Gastroesophageal sphincter (tissue), 4 donors: ENCODE results near the gene SCD. TPM values are rescaled to one million over a fixed set of nuclear protein-coding genes. Genes with fewer than 3 reads are reported as not detected.

ENCODE experiments used
- ATAC-seq: fragments of 150-250 bp; one replicate; pipeline ENCODE4 v1.9.1; 2016; ENCODE audit warnings: mild to moderate bottlenecking, moderate library complexity
- H3K27ac ChIP-seq, 4 donors: fragments of 200-600 bp; sonication (generic) in 3 of 4; 1 replicate in 3 of 4; 2 replicates in 1 of 4; pipeline ENCODE4 v1.5.1; 2016 to 2019
- H3K27me3 ChIP-seq: fragments of 200-600 bp; sonication (generic); one replicate; pipeline ENCODE4 v1.5.1; 2019
- H3K36me3 ChIP-seq, 2 donors: fragments of 200-600 bp; sonication (generic); one replicate each; pipeline ENCODE4 v1.5.1; 2019; ENCODE audit warnings: control low read depth in 1 of 2
- H3K4me1 ChIP-seq, 3 donors: fragments of 200-600 bp; sonication (generic); 1 replicate in 2 of 3; 2 replicates in 1 of 3; pipeline ENCODE4 v1.5.1; 2016 to 2019; ENCODE audit warnings: control low read depth in 2 of 3
- H3K4me3 ChIP-seq, 2 donors: fragments of 200-600 bp; sonication (generic); one replicate each; pipeline ENCODE4 v1.5.1; 2019; ENCODE audit warnings: mild to moderate bottlenecking in 1 of 2, moderate library complexity in 1 of 2
- H3K9me3 ChIP-seq, 3 donors: fragments of 200-600 bp; sonication (generic); one replicate each; pipeline ENCODE4 v1.5.1; 2017 to 2019; ENCODE audit warnings: control low read depth in 2 of 3
- CTCF ChIP-seq, 4 experiments: fragments of 200-600 bp in 2 of 4; fragments of 450-650 bp in 2 of 4; sonication (generic) in 1 of 4; IDR thresholded peaks; one replicate each; pipeline ENCODE4 v1.5.1; 2017 to 2019; ENCODE audit warnings: antibody characterized with exemption in 4 of 4, mild to moderate bottlenecking in 2 of 4, moderate library complexity in 2 of 4
- EP300 ChIP-seq: sonication (generic); formaldehyde crosslinking; IDR thresholded peaks from one replicate; pipeline ENCODE4 v1.6.1; 2017; ENCODE audit warnings: antibody characterized with exemption, mild to moderate bottlenecking
- POLR2A ChIP-seq, 2 donors: fragments of 450-650 bp; IDR thresholded peaks; one replicate each; pipeline ENCODE4 v1.6.1; 2017; ENCODE audit warnings: antibody characterized with exemption in 2 of 2, mild to moderate bottlenecking in 2 of 2, moderate library complexity in 1 of 2
- POLR2AphosphoS5 ChIP-seq: sonication (generic); formaldehyde crosslinking; IDR thresholded peaks from one replicate; pipeline ENCODE4 v1.6.1; 2017; ENCODE audit warnings: antibody characterized with exemption
- whole genome bisulfite sequencing, 2 donors: methylation state at CpG; one replicate each; pipeline ENCODE4 v1.1.5; 2018; ENCODE audit warnings: low coverage in 1 of 2; 5-methylcytosine and 5-hydroxymethylcytosine counted together
- total RNA-seq, 4 donors: library from RNA; depleted of rRNA; stranded (reverse); fragments of >200 nt; gene quantifications; one replicate each; pipeline ENCODE4 v1.1.0, GENCODE V29; 2016

SCD gene
- total RNA-seq, 4 donors from 2014 or later, result 9.1 to 25.2 (median 14.0) TPM

- no peak for ATAC-seq
These were observed 40.2 kb upstream of the SCD start for GRCh38 chr10:100306861-100307260.

GRCh38 chr10:100307684-100308083 lies 39.3 kb upstream of the SCD start:
- TF ChIP-seq CTCF (IDR thresholded peaks at IDR 0.05) (no peak), POLR2A (IDR thresholded peaks at IDR 0.05) (no peak), POLR2AphosphoS5 (no peak)
- H3K27me3 ChIP-seq, result peaks cover 69% of the 10 kb centered on the region
- H3K4me1 ChIP-seq, result no peaks in the 10 kb centered on the region
- no peak overlapping the region for H3K27ac ChIP-seq
- no peaks in the 10 kb centered on the region for H3K36me3 ChIP-seq
- no peak overlapping the region for H3K4me3 ChIP-seq
- ATAC-seq, result no peak
- 77 to 83% methylated on average over 2 to 3 of the region's 3 CpGs for WGBS, 2 donors
- H3K9me3 ChIP-seq, result no peaks in the 10 kb centered on the region

More at GRCh38 chr10:100306861-100307260, 40.2 kb upstream of the SCD start:
- Histone ChIP-seq H3K27ac (no peak overlapping the region), H3K9me3 (no peaks in the 10 kb centered on the region), H3K4me3 (no peak overlapping the region), H3K4me1 (no peaks in the 10 kb centered on the region), H3K36me3 (no peaks in the 10 kb centered on the region), H3K27me3 (peaks cover 69% of the 10 kb centered on the region)
- 89 to 91% methylated on average over 5 of the region's 5 CpGs for WGBS, 2 donors
- TF ChIP-seq EP300, result no peak

GRCh38 chr10:100311298-100311697 lies 35.7 kb upstream of the SCD start:
- TF ChIP-seq CTCF (IDR thresholded peaks at IDR 0.05), result no peak
- no peak for TF ChIP-seq POLR2AphosphoS5
- no peak for TF ChIP-seq POLR2A (IDR thresholded peaks at IDR 0.05)
- no peak for TF ChIP-seq EP300
- H3K4me1 ChIP-seq, result no peaks in the 10 kb centered on the region
- H3K27me3 ChIP-seq, result peaks cover 70% of the 10 kb centered on the region
- H3K9me3 ChIP-seq, result no peaks in the 10 kb centered on the region
- H3K4me3 ChIP-seq, result no peak overlapping the region
- H3K36me3 ChIP-seq, result no peaks in the 10 kb centered on the region
- ATAC-seq, result no peak
- no peak overlapping the region for H3K27ac ChIP-seq
- WGBS, 2 donors, result 53 to 72% methylated on average over 4 of the region's 4 CpGs

- no peaks in the 10 kb centered on the region for H3K4me1 ChIP-seq
- H3K9me3 ChIP-seq, result no peaks in the 10 kb centered on the region
- ATAC-seq, result no peak
- WGBS, 2 donors, result 59 to 68% methylated on average over 3 to 4 of the region's 4 CpGs
- H3K27me3 ChIP-seq, result peaks cover 89% of the 10 kb centered on the region
- H3K4me3 ChIP-seq, result no peak overlapping the region
- H3K36me3 ChIP-seq, result no peaks in the 10 kb centered on the region
- no peak overlapping the region for H3K27ac ChIP-seq
- no peak for TF ChIP-seq EP300
- no peak for TF ChIP-seq POLR2AphosphoS5
These were observed 31.4 kb upstream of the SCD start for GRCh38 chr10:100315615-100316014.

- WGBS, 2 donors, result 80 to 83% methylated on average over 4 of the region's 4 CpGs
These were observed 28.8 kb upstream of the SCD start for GRCh38 chr10:100318207-100318606.

More at GRCh38 chr10:100318207-100318606, 28.8 kb upstream of the SCD start:
- no peak overlapping the region for H3K4me3 ChIP-seq
- no peaks in the 10 kb centered on the region for H3K9me3 ChIP-seq
- no peak overlapping the region for H3K27ac ChIP-seq
- ATAC-seq, result no peak
- no peaks in the 10 kb centered on the region for H3K4me1 ChIP-seq
- TF ChIP-seq CTCF (IDR thresholded peaks at IDR 0.05) (no peak), POLR2AphosphoS5 (no peak), EP300 (no peak), POLR2A (IDR thresholded peaks at IDR 0.05) (no peak)
- H3K27me3 ChIP-seq, result peaks cover 77% of the 10 kb centered on the region
- no peaks in the 10 kb centered on the region for H3K36me3 ChIP-seq
